ENCODE measurements around the gene ZNF654. TPM values are rescaled to one million over a fixed set of nuclear protein-coding genes. Genes with fewer than 3 reads are reported as not detected.

The ZNF654 gene
- total RNA-seq, 2 donors from 2014 or later = 7.3 to 10.6 TPM

GRCh38 chr3:88033079-88033478, 26.0 kb upstream of the ZNF654 start:
- peaks cover 8% of the 10 kb centered on the region for H3K9me3 Mint-ChIP-seq
- H3K4me3 Mint-ChIP-seq = no peak overlapping the region
- peaks cover 5% of the 10 kb centered on the region for H3K4me1 Mint-ChIP-seq
- Histone ChIP-seq H3K9ac (ENCODE audit: extremely low read depth, low read length, poor library complexity, severe bottlenecking) (no peak overlapping the region), H3K36me3 (ENCODE audit: control insufficient read depth, insufficient read depth, low read length) (no peaks in the 10 kb centered on the region), H3K27me3 (ENCODE audit: control insufficient read depth, insufficient read depth, low read length, poor library complexity, severe bottlenecking) (no peaks in the 10 kb centered on the region), H3K27ac (ENCODE audit: low read depth, low read length) (no peak overlapping the region), H3K4me3 (ENCODE audit: low read length) (no peak overlapping the region), H3K9me3 (ENCODE audit: control insufficient read depth, low read length) (peaks cover 7% of the 10 kb centered on the region), H3K4me1 (ENCODE audit: control insufficient read depth, insufficient read depth, low read length) (no peaks in the 10 kb centered on the region)
- no peak overlapping the region for H3K27ac Mint-ChIP-seq
- DNase-seq = no peak
- H3K27me3 Mint-ChIP-seq (ENCODE audit: insufficient read depth) = no peaks in the 10 kb centered on the region
- WGBS, 2 experiments (ENCODE audit: insufficient coverage in 1 of 2, insufficient read length in 1 of 2) = 86% methylated on average over 1 of the region's 2 CpGs; no CpG with 5 or more reads in 1 of the 2 experiments
- no peaks in the 10 kb centered on the region for H3K36me3 Mint-ChIP-seq (ENCODE audit: low read depth)
- TF ChIP-seq CTCF (conservative IDR thresholded peaks at IDR 0.05) = no peak

GRCh38 chr3:88033808-88034207, 25.2 kb upstream of the ZNF654 start:
- no peak overlapping the region for H3K4me3 Mint-ChIP-seq
- H3K27me3 Mint-ChIP-seq (ENCODE audit: insufficient read depth) = no peaks in the 10 kb centered on the region
- TF ChIP-seq CTCF (conservative IDR thresholded peaks at IDR 0.05) = no peak
- no peak for DNase-seq
- Histone ChIP-seq H3K4me1 (ENCODE audit: control insufficient read depth, insufficient read depth, low read length) (no peaks in the 10 kb centered on the region), H3K27me3 (ENCODE audit: control insufficient read depth, insufficient read depth, low read length, poor library complexity, severe bottlenecking) (no peaks in the 10 kb centered on the region), H3K9me3 (ENCODE audit: control insufficient read depth, low read length) (peaks cover 1% of the 10 kb centered on the region), H3K36me3 (ENCODE audit: control insufficient read depth, insufficient read depth, low read length) (no peaks in the 10 kb centered on the region), H3K27ac (ENCODE audit: low read depth, low read length) (no peak overlapping the region), H3K4me3 (ENCODE audit: low read length) (no peak overlapping the region), H3K9ac (ENCODE audit: extremely low read depth, low read length, poor library complexity, severe bottlenecking) (no peak overlapping the region)
- H3K4me1 Mint-ChIP-seq = peaks cover 5% of the 10 kb centered on the region
- peaks cover 3% of the 10 kb centered on the region for H3K9me3 Mint-ChIP-seq
- WGBS, 2 experiments (ENCODE audit: insufficient coverage in 1 of 2, insufficient read length in 1 of 2) = 86% methylated on average over 2 of the region's 2 CpGs; no CpG with 5 or more reads in 1 of the 2 experiments
- no peaks in the 10 kb centered on the region for H3K36me3 Mint-ChIP-seq (ENCODE audit: low read depth)
- H3K27ac Mint-ChIP-seq = no peak overlapping the region

GRCh38 chr3:88034491-88035275, 24.4 kb upstream of the ZNF654 start:
- Histone ChIP-seq H3K9ac (ENCODE audit: extremely low read depth, low read length, poor library complexity, severe bottlenecking) (no peak overlapping the region), H3K27ac (ENCODE audit: low read depth, low read length) (no peak overlapping the region), H3K27me3 (ENCODE audit: control insufficient read depth, insufficient read depth, low read length, poor library complexity, severe bottlenecking) (no peaks in the 10 kb centered on the region), H3K36me3 (ENCODE audit: control insufficient read depth, insufficient read depth, low read length) (no peaks in the 10 kb centered on the region), H3K4me1 (ENCODE audit: control insufficient read depth, insufficient read depth, low read length) (no peaks in the 10 kb centered on the region), H3K4me3 (ENCODE audit: low read length) (no peak overlapping the region), H3K9me3 (ENCODE audit: control insufficient read depth, low read length) (no peaks in the 10 kb centered on the region)
- H3K4me1 Mint-ChIP-seq = peaks cover 5% of the 10 kb centered on the region
- 96 to 100% methylated on average over 4 to 8 of the region's 8 CpGs for WGBS, 2 experiments (ENCODE audit: insufficient coverage in 1 of 2, insufficient read length in 1 of 2)
- no peak overlapping the region for H3K27ac Mint-ChIP-seq
- H3K4me3 Mint-ChIP-seq = no peak overlapping the region
- no peaks in the 10 kb centered on the region for H3K36me3 Mint-ChIP-seq (ENCODE audit: low read depth)
- no peak for DNase-seq
- H3K9me3 Mint-ChIP-seq = no peaks in the 10 kb centered on the region
- H3K27me3 Mint-ChIP-seq (ENCODE audit: insufficient read depth) = no peaks in the 10 kb centered on the region
- TF ChIP-seq CTCF (conservative IDR thresholded peaks at IDR 0.05) = no peak
